OCI-LY3 (cell line): ENCODE measurements around the gene ILDR2.

ENCODE experiments used
- H2AFZ ChIP-seq: fragments of 200-600, 300-600 bp; shearing (Covaris generic); 2 replicates; pipeline ENCODE4 v1.6.0; 2014; ENCODE audit warnings: antibody characterized with exemption, low read depth, low read length
- H3K27ac ChIP-seq: fragments of 200-600, 300-600 bp; sonication (generic); 2 replicates; pipeline ENCODE4 v1.5.1; 2014; ENCODE audit warnings: mild to moderate bottlenecking, low read length, moderate library complexity, mixed read lengths
- H3K27me3 ChIP-seq: fragments of 200-600, 300-600 bp; sonication (generic); 2 replicates; pipeline ENCODE4 v1.6.1; 2014; ENCODE audit warnings: low read depth, low read length, mixed read lengths
- H3K36me3 ChIP-seq: fragments of 200-600, 300-600 bp; sonication (generic); replicated peaks from 2 replicates; pipeline ENCODE3; 2014; ENCODE audit warnings: low read depth, low read length, mixed read lengths
- H3K4me1 ChIP-seq: fragments of 300-600, 200-600 bp; sonication (generic); 2 replicates; pipeline ENCODE4 v1.6.1; 2014; ENCODE audit warnings: low read length, mixed read lengths
- H3K4me2 ChIP-seq: fragments of 200-600, 300-600 bp; sonication (generic); 2 replicates; pipeline ENCODE4 v1.6.1; 2014; ENCODE audit warnings: low read length, mixed read lengths
- H3K4me3 ChIP-seq: fragments of 300-600, 200-600 bp; sonication (generic); 2 replicates; pipeline ENCODE4 v1.5.1; 2014; ENCODE audit warnings: antibody characterized with exemption, mild to moderate bottlenecking, low read length, moderate library complexity
- H3K79me2 ChIP-seq: fragments of 300-600, 200-600 bp; shearing (Covaris generic); 2 replicates; pipeline ENCODE4 v1.6.1; 2014; ENCODE audit warnings: mild to moderate bottlenecking, low read length, mixed read lengths
- H3K9ac ChIP-seq: fragments of 300-600, 200-600 bp; shearing (Covaris generic); 2 replicates; pipeline ENCODE4 v1.6.0; 2014; ENCODE audit warnings: mild to moderate bottlenecking, low read length, moderate library complexity
- H3K9me3 ChIP-seq: fragments of 200-600, 300-600 bp; shearing (Covaris generic); 2 replicates; pipeline ENCODE4 v1.6.1; 2014; ENCODE audit warnings: low read length, mixed read lengths; ENCODE audit not compliant: insufficient read depth
- H4K20me1 ChIP-seq: fragments of 200-600, 300-600 bp; sonication (generic); 2 replicates; pipeline ENCODE4 v1.6.1; 2016; ENCODE audit warnings: low read length, mixed read lengths; ENCODE audit not compliant: insufficient read depth
- CTCF ChIP-seq: fragments of 200-600, 300-600 bp; sonication (generic); IDR thresholded peaks from 2 replicates; pipeline ENCODE4 v1.5.1; 2014; ENCODE audit warnings: antibody characterized with exemption, low read length, low read depth
- EZH2phosphoT487 ChIP-seq: fragments of 200-600 bp; shearing (Covaris generic); IDR thresholded peaks from 2 replicates; pipeline ENCODE4 v1.6.1; 2018; ENCODE audit warnings: antibody characterized with exemption, mixed run types, low read depth

ILDR2 gene

GRCh38 chr1:166952002-166952746, 23.2 kb downstream of the ILDR2 start:
- no peaks in the 10 kb centered on the region for H3K4me1 ChIP-seq
- no peak overlapping the region for H3K4me3 ChIP-seq
- TF ChIP-seq EZH2phosphoT487, result no peak
- no peak for TF ChIP-seq CTCF
- H3K27ac ChIP-seq, result no peak overlapping the region
- H3K36me3 ChIP-seq, result no peaks in the 10 kb centered on the region
- H3K79me2 ChIP-seq, result no peaks in the 10 kb centered on the region
- H3K9me3 ChIP-seq, result no peaks in the 10 kb centered on the region
- H3K4me2 ChIP-seq, result no peak overlapping the region
- no peaks in the 10 kb centered on the region for H4K20me1 ChIP-seq
- no peak overlapping the region for H2AFZ ChIP-seq
- no peak overlapping the region for H3K9ac ChIP-seq
- no peaks in the 10 kb centered on the region for H3K27me3 ChIP-seq

GRCh38 chr1:166951050-166951449, 24.3 kb downstream of the ILDR2 start:
- H3K4me1 ChIP-seq, result no peaks in the 10 kb centered on the region
- H3K4me3 ChIP-seq, result no peak overlapping the region
- no peak overlapping the region for H2AFZ ChIP-seq
- H3K27me3 ChIP-seq, result no peaks in the 10 kb centered on the region
- H3K79me2 ChIP-seq, result no peaks in the 10 kb centered on the region
- H3K9me3 ChIP-seq, result no peaks in the 10 kb centered on the region
- H3K27ac ChIP-seq, result no peak overlapping the region
- H4K20me1 ChIP-seq, result no peaks in the 10 kb centered on the region
- no peaks in the 10 kb centered on the region for H3K36me3 ChIP-seq
- no peak overlapping the region for H3K4me2 ChIP-seq
- H3K9ac ChIP-seq, result no peak overlapping the region
- TF ChIP-seq EZH2phosphoT487, result no peak
- TF ChIP-seq CTCF, result no peak

GRCh38 chr1:166950156-166950555, 25.2 kb downstream of the ILDR2 start:
- Histone ChIP-seq H3K9me3 (no peaks in the 10 kb centered on the region), H3K4me2 (no peak overlapping the region), H3K9ac (no peak overlapping the region), H3K27ac (no peak overlapping the region), H3K27me3 (no peaks in the 10 kb centered on the region), H3K79me2 (no peaks in the 10 kb centered on the region), H2AFZ (no peak overlapping the region), H3K4me3 (no peak overlapping the region), H4K20me1 (no peaks in the 10 kb centered on the region), H3K4me1 (no peaks in the 10 kb centered on the region), H3K36me3 (no peaks in the 10 kb centered on the region)
- no peak for TF ChIP-seq CTCF
- TF ChIP-seq EZH2phosphoT487, result no peak

GRCh38 chr1:166948856-166949350, 26.4 kb downstream of the ILDR2 start:
- H3K79me2 ChIP-seq, result no peaks in the 10 kb centered on the region
- H4K20me1 ChIP-seq, result no peaks in the 10 kb centered on the region
- no peak overlapping the region for H3K4me2 ChIP-seq
- no peaks in the 10 kb centered on the region for H3K9me3 ChIP-seq
- H3K27me3 ChIP-seq, result no peaks in the 10 kb centered on the region
- H3K9ac ChIP-seq, result no peak overlapping the region
- no peaks in the 10 kb centered on the region for H3K4me1 ChIP-seq
- H2AFZ ChIP-seq, result no peak overlapping the region
- H3K36me3 ChIP-seq, result no peaks in the 10 kb centered on the region
- no peak overlapping the region for H3K4me3 ChIP-seq
- H3K27ac ChIP-seq, result no peak overlapping the region
- TF ChIP-seq CTCF (no peak), EZH2phosphoT487 (no peak)
